GM19025 (cell line): ENCODE results near the gene ARHGEF19.

Experiments used
- ATAC-seq: cut with Tn5 transposase; IDR thresholded peaks from one replicate; pipeline ENCODE4 v1.9.1; 2021; ENCODE audit warnings: mild to moderate bottlenecking, low read depth, moderate library complexity; ENCODE audit not compliant: unreplicated experiment

ARHGEF19 gene

GRCh38 chr1:16244650-16245285, 32.3 kb upstream of the ARHGEF19 start:
- no peak for ATAC-seq

- no peak for ATAC-seq
Measured at GRCh38 chr1:16243936-16244649, 31.6 kb upstream of the ARHGEF19 start.

- ATAC-seq = no peak
Measured at GRCh38 chr1:16243215-16243610, 30.8 kb upstream of the ARHGEF19 start.

GRCh38 chr1:16242556-16243214, 30.2 kb upstream of the ARHGEF19 start:
- no peak for ATAC-seq

- ATAC-seq = no peak
Measured at GRCh38 chr1:16241221-16241708, 28.8 kb upstream of the ARHGEF19 start.

GRCh38 chr1:16239972-16240491, 27.6 kb upstream of the ARHGEF19 start:
- ATAC-seq = no peak

GRCh38 chr1:16237343-16237830, 24.9 kb upstream of the ARHGEF19 start:
- no peak for ATAC-seq

- peak; percentile 74 for ATAC-seq
Measured at GRCh38 chr1:16236511-16237342, 24.3 kb upstream of the ARHGEF19 start, which contains the start of gene CPLANE2. Gene CPLANE2, minus strand, starts transcription at chr1:16237183. Its CDS starts 441 bp downstream, at chr1:16236742.

- ATAC-seq = peak; percentile 35
Measured at GRCh38 chr1:16235944-16236510, 23.6 kb upstream of the ARHGEF19 start.

- ATAC-seq = no peak
Measured at GRCh38 chr1:16235347-16235746, 22.9 kb upstream of the ARHGEF19 start.

- no peak for ATAC-seq
Measured at GRCh38 chr1:16233431-16233830, 21.0 kb upstream of the ARHGEF19 start.

GRCh38 chr1:16232316-16232710, 19.9 kb upstream of the ARHGEF19 start:
- ATAC-seq = no peak

- no peak for ATAC-seq
Measured at GRCh38 chr1:16231331-16232315, 19.2 kb upstream of the ARHGEF19 start.

- ATAC-seq = no peak
Measured at GRCh38 chr1:16230744-16231143, 18.3 kb upstream of the ARHGEF19 start.

- no peak for ATAC-seq
Measured at GRCh38 chr1:16229976-16230740, 17.7 kb upstream of the ARHGEF19 start.

- ATAC-seq = no peak
Measured at GRCh38 chr1:16226490-16227179, 14.2 kb upstream of the ARHGEF19 start.

GRCh38 chr1:16226129-16226489, 13.7 kb upstream of the ARHGEF19 start:
- ATAC-seq = no peak
